Activated CD4-positive, alpha-beta T cell treated with anti-CD3 and anti-CD28 coated beads for 24 hours (primary cell): ENCODE data around the gene CYTH3.
"Not testable (repeated sequence)": the region's sequence is repeated elsewhere in the genome, so short reads cannot be mapped to it uniquely, and the experiment has no call there.

Source experiments
- DNase-seq, 2 donors: peaks; one replicate each; pipeline ENCODE4 v3.0.0-alpha.2; 2020; ENCODE audit warnings: low read depth in 2 of 2

CYTH3 gene

DNA sequence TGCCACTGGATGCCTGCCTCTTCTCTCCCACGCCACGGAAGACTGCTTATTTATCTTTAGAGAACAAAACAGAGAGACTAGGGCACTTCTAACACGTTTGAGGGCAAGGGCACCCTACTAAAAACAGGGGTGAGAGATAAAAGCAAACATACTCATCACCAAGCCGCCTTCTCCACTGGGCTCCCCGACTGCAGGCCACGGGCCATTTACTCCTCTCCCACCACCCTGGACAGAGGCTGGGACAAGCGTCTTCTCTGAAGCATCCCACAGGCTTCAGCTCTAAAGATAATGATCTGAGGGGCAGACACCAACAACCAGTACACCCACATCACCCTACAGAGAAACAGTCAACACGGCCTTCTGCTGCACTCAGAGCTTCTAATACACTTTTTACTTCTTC lies 78.7 kb downstream of the CYTH3 start:
- no peak for DNase-seq

- DNase-seq = not testable (repeated sequence)
These were observed 81.9 kb downstream of the CYTH3 start for GRCh38 chr7:6190563-6190962.

DNA sequence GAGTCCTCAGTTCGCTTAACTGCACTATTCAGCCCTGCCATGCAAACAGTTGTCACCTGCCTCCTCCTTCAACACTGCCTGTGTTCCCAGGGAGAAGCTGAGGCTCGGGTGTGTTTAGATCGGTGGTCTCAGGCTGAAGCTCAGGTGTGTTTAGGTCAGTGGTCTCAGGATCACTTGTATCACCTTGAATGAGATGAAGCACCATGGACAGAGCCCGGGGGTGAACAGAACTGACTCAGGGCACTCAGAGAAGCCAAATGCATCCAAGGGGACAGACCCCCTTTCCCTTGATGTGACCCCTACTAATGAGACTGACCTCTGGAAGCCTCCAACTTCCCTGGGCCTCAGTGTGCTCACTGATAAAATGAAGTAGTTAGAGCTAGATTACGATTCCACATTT lies 84.0 kb downstream of the CYTH3 start:
- no peak for DNase-seq

DNA sequence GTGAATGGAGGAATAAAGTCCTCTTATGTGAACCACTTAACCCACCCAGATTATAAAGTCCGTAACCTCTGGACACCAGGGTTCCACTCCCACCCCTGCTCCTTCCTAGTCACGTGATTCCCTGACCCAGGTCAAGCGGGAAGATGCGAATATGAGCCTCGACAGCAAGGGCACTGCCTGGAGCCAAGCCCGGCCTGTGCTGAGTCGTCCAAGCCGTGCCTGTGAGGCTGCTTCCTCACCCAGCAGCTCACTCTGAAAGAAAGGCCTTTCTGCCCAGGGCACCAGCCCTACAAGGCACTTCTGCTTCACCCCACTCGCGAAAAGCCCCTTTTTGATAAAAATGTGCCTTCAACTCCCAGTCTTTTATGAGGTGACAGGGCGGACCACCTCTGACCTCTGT lies 85.8 kb downstream of the CYTH3 start:
- DNase-seq = no peak

GRCh38 chr7:6182993-6183392 lies 89.4 kb downstream of the CYTH3 start:
- no peak for DNase-seq

DNA sequence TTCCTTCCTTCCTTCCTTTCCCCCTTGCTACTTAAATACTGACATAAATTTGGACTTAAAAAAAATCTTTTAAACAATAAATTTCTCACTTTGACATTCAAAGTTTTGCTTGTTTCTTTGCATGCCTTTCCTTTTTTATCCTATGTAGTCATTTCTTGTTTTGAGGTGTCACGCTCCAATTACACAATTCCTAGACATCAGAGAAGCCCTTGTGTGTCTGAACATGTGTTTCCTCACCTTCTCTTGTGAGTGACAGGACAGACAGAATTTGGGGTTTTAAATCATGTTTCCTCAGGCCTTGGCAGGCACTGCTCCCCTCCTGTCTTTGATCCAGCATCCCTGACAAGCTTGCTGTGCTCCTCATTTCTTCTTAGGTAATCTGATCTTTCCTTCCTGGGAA lies 91.3 kb downstream of the CYTH3 start:
- no peak for DNase-seq

DNA sequence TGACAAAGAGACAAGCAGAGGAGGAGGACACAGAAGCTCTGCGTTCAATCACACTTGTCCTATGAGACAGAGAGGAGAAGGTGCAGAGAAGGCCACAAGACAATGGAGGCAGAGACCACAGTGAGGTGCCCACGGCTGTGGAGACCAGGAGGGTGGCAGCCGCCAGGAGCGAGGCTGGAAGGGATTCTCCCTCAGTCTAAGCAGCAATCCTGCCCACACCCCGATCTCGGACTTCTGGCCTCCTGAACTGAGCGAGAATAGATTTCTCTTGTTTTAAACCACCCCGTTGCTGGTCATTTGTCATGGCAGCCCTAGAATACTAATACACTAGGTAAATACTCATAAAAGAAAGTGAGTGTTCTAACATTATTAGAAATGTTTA lies 92.1 kb downstream of the CYTH3 start:
- no peak for DNase-seq

GRCh38 chr7:6179620-6180343 lies 92.6 kb downstream of the CYTH3 start:
- DNase-seq = no peak

DNA sequence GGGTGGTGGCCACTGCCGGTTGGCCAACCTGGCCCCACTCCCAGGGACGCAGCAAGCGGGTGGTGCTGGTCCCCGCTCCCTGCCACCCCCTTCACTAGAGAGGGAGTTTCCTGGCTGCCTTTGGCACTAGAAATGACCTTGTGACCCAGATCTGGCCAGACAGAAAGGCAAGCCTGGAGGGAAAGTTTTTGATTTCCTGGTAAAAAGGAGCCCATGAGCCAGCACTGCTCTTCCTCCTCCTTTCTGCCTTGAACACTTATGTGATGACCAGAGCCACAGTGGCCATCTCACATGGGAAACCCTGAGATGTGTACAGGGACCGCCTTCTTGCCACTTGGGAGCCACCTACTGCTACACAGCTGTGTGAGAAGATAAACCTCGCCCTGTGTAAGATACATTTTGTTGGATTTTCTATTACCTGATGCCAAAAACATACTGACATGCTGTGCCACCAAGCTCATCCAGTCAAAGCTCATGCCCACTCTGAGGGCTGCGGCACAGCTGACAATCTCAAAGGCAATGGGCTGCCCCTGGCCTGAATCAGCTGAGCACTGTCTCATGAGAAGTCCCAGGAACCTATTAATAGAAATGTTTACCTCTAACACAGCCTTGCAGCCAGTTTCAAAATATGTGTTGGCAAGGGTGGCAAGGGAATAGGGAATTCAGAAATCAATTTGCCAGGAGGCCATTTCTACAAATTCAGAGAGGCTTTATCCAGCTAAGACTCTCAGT lies 94.0 kb downstream of the CYTH3 start:
- DNase-seq = no peak

- DNase-seq = no peak
These were observed 96.8 kb downstream of the CYTH3 start for GRCh38 chr7:6175645-6176044.

DNA sequence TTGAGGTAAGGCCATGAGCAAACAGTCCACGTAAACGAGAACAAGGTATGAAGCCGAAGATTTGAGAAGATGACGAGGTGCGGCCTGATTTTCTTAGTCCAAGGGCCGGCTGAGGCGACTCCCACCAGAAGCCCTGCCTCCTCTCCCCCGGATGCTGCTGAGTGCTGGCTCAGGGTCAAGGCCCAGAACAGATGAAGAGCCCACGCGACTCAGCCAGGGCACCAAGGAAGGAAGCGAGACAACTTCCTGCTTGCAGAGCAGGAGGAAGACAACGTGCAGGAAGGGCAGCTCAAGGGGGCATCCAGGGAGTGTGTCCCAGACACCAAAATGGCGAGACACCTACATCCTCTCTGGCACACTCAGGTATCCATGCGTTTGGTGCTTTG lies 99.5 kb downstream of the CYTH3 start:
- DNase-seq = no peak

GRCh38 chr7:6172224-6172909 lies 100.1 kb downstream of the CYTH3 start:
- DNase-seq = no peak

DNA sequence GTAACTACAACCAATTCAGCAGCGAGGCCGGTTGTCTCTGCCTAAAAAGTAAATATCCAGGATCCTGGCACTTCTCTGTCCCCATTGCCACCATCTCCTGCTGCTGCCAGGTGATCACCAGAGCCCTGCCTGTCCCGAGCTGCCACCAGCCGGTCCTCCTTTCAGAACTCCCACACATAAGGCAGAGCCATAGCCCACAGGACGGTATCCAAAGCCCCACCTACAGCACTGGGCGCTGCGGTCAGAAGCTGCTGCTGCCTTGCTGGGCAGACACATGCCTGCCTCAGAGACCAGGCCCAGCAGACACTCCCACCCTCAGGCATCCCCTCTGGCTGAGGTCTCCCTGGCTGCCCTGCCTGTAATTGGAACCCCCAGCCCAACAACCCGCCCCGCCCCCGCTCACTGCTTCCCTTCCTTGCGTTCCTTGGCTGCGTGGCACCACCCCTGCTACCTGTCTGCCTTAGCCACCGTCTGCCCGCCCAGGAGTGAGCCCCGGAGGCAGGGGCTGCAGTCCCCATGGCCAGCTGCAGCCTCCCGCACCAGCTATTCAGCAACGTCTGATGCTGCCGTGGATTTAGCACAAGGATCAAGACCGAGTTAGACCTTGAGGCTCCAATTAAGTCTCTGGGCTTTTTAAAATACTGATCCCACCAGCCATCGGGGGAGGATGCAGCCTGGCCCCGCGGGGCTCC lies 100.7 kb downstream of the CYTH3 start:
- DNase-seq = no peak

DNA sequence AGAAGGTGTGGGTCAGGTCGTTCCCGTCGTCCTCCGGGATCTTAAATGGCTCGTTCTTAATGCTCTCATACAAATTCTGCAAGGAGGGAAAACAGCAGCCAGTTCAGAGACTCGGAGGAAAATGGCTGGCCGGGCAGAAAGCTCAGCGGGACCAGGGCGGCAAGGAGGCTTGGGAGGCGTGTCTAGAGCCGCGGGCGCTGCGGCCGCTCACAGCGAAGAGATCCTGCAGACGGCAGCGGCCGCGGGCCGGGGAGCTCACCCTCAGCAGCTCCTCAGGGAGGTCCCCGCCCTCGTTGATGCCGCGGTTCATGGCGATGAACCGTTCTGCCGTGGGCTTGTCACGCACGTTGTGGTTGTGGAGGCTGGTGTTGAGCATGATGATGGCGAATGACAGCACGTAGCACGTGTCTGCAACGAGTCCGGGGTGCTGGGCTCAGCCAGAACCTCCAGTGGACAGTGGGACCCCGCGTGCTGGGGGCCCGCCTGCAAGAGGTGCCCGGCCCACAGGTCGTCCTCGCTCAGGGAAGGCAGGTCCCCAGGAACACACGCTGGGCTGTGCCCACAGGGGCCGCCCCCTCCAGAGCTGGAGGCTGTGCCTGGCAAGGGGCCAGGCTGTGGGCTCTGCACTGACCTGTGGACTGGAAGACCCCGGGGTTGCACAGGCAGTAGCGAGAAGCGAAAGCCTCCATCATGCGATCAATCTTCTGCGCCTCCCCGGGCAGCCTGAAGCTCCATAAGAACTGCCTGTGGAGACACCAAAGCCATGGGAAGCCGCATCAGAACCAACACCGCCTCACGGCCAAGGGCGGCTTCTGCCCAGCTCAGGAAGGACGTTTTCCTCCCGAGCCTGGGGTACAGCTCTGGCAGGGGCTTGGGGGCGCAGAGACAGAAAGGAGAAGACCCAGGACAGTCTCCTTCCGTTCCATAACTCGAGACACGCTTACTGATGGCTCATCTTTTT lies 101.6 kb downstream of the CYTH3 start:
- no peak for DNase-seq

DNA sequence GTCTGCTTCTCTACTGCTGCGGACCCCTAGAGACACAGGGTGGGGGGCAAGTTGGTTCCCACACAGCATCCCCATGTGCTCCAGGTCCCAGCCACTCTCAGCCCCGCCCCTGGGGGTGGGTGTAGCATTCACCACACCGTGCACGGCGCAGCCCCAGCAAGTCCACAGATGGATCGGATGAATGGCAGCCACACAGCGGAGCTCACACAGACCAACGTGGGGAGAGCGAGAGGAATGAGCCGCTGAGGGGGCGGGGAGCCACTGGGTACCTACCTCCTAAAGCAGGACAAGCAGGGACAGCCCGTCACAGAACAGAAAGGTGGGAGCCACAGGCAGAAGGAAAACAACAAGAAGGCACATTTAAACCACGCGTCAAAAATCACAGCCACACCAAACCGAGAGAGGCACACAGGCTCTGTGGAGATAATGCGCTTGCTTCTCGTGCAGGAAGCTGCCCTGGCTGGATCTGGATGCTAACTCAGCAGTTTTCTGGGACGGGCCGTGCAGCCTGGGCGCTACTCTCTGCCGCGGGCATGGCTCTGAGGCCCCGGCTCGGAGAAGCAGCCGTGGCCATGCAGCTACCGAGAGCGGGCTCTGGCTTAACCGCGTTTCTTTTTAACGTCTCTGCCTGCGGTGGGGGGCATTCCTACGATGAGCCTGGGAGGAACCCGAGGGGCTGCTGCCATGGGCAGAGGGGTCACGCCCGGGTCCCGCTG lies 102.5 kb downstream of the CYTH3 start:
- DNase-seq = no peak

- DNase-seq = no peak
These were observed 104.0 kb downstream of the CYTH3 start for GRCh38 chr7:6168477-6168868.

DNA sequence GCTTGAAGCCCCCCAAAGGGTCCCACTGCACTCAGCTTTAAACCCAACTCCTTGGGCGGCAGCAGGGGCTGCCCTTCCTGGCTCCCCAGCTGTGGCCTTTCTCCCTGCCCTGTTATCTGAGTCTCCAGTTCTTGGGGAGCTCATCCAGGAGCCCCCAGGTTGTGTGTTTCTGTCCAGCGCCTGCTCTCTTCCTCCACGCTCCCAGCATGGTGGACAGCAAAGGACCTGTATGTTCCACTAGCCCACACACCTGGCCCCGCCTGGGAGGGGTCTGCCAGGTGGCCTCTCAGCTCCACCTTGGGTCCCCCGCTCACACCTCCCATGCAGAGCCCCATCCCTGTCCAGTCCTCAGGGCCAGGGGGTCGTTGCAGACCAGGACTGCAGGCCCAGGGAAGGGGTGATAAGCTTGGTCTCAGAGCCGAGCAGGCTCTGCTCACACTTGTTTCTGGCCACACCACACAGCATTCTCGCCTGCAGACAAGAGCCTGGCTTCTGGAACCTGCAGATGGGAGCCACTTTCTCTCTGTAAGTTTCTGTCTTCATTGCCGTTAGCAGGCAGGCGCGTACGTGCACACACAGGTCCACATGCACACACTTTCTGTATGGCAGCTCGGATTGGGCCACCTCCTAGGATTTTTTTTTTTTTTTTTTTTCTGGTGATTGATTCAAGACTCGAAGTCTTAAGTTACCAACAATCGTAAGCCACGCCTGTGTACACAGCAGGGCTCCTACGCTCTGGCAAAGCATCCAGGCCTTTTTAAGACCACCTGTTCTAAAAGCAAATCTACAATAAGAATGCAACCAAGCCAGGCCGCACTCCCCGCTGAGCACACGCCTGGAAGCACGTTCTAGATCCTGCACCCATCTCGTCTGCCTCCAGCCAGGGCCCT lies 104.6 kb downstream of the CYTH3 start:
- no peak for DNase-seq

- DNase-seq = no peak
These were observed 105.3 kb downstream of the CYTH3 start for GRCh38 chr7:6167004-6167551.

GRCh38 chr7:6166443-6166891 lies 106.0 kb downstream of the CYTH3 start:
- DNase-seq = no peak
